ENCODE results near the gene ERCC2.

ERCC2 gene

DNA sequence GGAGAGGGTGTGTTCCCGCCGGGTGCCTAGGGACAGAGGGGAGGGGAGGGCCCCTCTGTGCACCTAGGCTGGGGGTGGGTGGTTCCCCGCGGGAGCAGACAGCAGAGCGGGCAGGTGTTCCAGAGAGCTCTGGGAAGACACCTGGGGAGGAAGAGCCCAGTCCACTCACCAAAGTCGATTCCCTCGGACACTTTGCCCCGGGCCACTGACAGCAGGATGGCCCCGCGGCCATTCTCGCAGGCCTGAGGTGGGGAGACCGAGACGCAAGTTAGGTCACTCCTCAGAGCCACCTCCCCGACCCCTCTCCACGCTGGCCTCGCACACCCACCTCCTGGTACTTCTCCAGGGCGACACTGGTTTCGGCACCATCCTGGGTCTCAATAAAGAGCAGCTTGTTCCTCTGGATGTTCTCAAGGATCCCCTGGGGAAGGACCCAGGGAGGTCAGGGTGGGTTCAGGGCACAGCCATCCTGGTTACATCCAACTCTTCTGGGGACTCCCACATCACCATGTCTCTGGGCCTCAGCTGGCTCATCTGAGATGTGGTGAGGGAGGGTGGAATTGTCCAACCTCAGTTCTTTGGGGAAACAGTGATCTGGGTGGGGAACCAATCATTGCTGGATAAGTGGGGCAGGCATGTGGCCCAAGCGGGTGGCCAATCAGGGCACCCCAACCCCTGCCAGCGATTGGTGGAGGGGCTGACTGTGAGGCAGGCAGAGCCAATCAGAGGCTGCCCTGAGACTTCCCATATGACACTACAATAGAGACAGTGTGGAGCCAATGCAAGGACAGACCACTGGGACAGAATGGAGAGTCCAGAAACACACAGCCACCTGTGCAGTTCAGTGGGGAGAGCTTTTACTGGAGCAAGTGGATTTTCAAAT is 17.2 kb downstream of the ERCC2 start:
- H3K4me3 Mint-ChIP-seq, result no peak overlapping the region
- H3K27me3 Mint-ChIP-seq (ENCODE audit: low read depth), result no peaks in the 10 kb centered on the region
- peaks cover 3% of the 10 kb centered on the region for H3K4me1 Mint-ChIP-seq (ENCODE audit: low read depth)
- H3K27ac Mint-ChIP-seq, result no peak overlapping the region
- H3K9me3 Mint-ChIP-seq, result no peaks in the 10 kb centered on the region
- peaks cover 15% of the 10 kb centered on the region for H3K36me3 Mint-ChIP-seq (ENCODE audit: low read depth)

DNA sequence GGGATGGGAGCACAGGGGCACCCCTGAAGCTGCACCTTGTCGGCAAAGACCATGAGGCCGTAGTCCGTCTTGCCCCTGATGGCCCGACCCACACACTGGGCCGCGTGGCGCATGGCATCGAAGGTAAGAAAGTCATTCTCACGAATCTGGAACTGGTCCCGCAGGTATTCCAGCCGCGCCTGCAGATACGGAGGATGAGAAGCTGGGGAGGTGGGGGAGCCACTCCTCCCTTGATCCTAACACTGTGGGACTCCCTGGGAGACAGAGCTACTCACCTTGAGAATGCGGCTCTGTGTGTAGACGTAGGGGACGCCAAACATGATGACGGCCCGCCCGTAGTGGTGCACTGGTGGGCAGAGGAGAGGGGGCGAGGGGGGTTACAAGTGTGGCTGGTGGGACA is 17.9 kb downstream of the ERCC2 start:
- no peaks in the 10 kb centered on the region for H3K9me3 Mint-ChIP-seq
- no peak overlapping the region for H3K27ac Mint-ChIP-seq
- no peak overlapping the region for H3K4me3 Mint-ChIP-seq
- no peaks in the 10 kb centered on the region for H3K27me3 Mint-ChIP-seq (ENCODE audit: low read depth)
- H3K36me3 Mint-ChIP-seq (ENCODE audit: low read depth), result peaks cover 14% of the 10 kb centered on the region
- H3K4me1 Mint-ChIP-seq (ENCODE audit: low read depth), result peaks cover 3% of the 10 kb centered on the region

DNA sequence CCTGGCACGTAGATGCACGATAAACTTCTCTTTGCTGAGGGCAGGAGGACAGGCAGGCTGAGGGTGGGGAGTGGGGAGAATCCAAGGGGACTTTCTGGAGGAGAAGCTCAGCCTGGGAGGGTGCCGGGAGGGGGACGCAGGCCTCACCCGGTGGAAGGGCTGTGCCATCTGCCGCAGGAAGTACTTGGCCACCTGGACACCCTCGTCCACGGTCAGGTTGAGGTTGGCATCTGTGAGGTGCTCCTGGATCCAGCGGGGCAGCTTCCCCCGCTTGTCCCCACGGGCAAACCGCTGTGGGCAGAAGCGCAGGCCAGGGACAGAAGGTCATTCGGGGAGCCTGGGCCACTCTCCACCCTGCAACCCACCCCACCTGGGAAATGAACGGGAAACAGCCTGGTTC is 18.3 kb downstream of the ERCC2 start:
- no peak overlapping the region for H3K4me3 Mint-ChIP-seq
- H3K9me3 Mint-ChIP-seq, result no peaks in the 10 kb centered on the region
- H3K27me3 Mint-ChIP-seq (ENCODE audit: low read depth), result no peaks in the 10 kb centered on the region
- peaks cover 3% of the 10 kb centered on the region for H3K4me1 Mint-ChIP-seq (ENCODE audit: low read depth)
- H3K27ac Mint-ChIP-seq, result no peak overlapping the region
- peaks cover 12% of the 10 kb centered on the region for H3K36me3 Mint-ChIP-seq (ENCODE audit: low read depth)

DNA sequence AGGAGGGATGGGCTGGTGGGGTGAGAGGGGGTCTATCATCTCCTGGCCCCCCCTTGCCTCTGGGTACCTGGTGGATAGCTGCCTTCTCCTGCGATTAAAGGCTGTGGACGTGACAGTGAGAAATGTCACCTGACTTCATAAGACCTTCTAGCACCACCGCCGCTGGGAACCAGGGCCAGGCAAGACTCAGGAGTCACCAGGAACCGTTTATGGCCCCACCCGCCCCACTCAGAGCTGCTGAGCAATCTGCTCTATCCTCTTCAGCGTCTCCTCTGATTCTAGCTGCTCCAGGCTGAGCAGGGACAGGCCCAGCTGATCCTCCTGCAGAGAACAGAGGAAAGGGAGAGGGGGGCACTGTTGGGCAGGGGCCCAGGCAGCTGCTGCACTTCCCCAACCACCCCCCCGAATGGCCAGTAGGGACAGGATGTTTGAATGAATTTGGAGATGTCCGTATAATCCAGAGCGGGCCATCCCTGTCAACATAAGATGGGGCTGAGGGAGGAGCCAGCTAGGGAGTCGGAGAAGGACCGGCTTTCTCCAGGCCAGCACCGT is 18.9 kb downstream of the ERCC2 start:
- H3K4me3 Mint-ChIP-seq, result no peak overlapping the region
- peaks cover 9% of the 10 kb centered on the region for H3K36me3 Mint-ChIP-seq (ENCODE audit: low read depth)
- H3K27ac Mint-ChIP-seq, result no peak overlapping the region
- no peaks in the 10 kb centered on the region for H3K9me3 Mint-ChIP-seq
- no peaks in the 10 kb centered on the region for H3K27me3 Mint-ChIP-seq (ENCODE audit: low read depth)
- peaks cover 3% of the 10 kb centered on the region for H3K4me1 Mint-ChIP-seq (ENCODE audit: low read depth)

DNA sequence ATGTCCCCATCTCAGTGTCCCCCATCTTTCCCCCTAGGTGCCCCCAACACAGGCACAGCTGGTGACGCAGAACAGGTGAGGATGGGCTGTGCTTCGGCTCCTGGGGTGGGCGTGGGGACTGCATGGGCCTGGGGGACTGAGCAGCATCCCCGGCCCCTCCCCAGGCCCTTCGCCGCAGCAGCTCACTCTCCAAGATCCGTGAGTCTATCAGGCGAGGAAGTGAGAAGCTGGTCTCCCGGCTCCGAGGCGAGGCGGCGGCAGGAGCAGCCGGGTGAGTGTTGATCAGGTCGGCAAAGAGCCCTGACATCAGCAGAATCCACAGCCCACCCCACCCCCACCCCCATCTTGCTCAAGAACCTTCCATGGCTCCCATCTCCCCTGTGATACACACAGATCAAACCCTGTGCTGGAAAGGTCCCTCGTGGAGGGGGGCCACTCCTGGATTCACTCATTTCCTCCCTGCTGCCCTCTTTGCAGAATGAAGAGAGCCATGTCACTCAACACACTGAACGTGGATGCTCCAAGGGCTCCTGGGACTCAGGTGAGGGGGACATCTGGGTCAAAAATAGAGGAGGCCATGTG is 19.8 kb downstream of the ERCC2 start:
- Mint-ChIP-seq H3K27me3 (ENCODE audit: low read depth) (no peaks in the 10 kb centered on the region), H3K4me1 (ENCODE audit: low read depth) (peaks cover 3% of the 10 kb centered on the region), H3K27ac (no peak overlapping the region), H3K36me3 (ENCODE audit: low read depth) (peaks cover 8% of the 10 kb centered on the region), H3K4me3 (no peak overlapping the region), H3K9me3 (no peaks in the 10 kb centered on the region)

DNA sequence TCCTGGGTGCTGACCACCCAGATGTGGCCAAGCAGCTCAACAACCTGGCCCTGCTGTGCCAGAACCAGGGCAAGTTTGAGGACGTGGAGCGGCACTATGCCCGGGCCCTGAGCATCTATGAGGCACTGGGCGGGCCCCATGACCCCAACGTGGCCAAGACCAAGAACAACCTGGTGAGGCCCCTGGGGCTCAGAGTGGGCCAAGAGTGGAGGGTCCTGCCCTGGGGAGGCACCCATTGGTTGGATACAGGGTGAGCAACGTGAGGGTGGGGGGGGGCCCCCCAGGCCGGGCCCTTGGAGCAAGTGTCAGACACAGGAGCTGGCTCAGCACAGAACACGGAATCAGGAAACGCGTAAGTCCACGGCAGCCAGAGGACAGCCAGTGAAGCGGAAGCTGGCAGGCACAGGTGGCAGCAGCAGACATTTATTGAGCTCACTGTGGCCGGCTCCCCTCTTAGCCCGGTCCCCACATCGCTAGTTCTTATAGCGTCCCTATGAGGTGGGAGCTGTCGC is 20.9 kb downstream of the ERCC2 start:
- Mint-ChIP-seq H3K27ac (no peak overlapping the region), H3K4me1 (ENCODE audit: low read depth) (peaks cover 3% of the 10 kb centered on the region), H3K27me3 (ENCODE audit: low read depth) (no peaks in the 10 kb centered on the region), H3K4me3 (no peak overlapping the region), H3K9me3 (no peaks in the 10 kb centered on the region), H3K36me3 (ENCODE audit: low read depth) (peaks cover 4% of the 10 kb centered on the region)

DNA sequence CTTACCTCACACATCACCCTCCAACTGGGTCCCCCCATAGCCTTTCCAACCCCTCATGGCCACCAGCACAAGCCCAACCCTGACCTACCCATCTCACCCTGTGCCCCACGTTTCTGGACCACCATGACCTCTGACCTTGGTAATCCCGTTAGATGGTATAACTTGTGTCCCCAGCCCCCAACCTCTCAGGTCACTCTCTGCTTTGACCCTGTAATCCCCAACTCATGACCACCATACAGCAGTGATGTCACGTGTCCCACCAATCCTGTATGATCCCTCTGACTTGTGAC is 21.3 kb downstream of the ERCC2 start:
- Mint-ChIP-seq H3K9me3 (no peaks in the 10 kb centered on the region), H3K27me3 (ENCODE audit: low read depth) (no peaks in the 10 kb centered on the region), H3K4me3 (no peak overlapping the region), H3K27ac (no peak overlapping the region), H3K4me1 (ENCODE audit: low read depth) (peaks cover 3% of the 10 kb centered on the region), H3K36me3 (ENCODE audit: low read depth) (peaks cover 4% of the 10 kb centered on the region)

DNA sequence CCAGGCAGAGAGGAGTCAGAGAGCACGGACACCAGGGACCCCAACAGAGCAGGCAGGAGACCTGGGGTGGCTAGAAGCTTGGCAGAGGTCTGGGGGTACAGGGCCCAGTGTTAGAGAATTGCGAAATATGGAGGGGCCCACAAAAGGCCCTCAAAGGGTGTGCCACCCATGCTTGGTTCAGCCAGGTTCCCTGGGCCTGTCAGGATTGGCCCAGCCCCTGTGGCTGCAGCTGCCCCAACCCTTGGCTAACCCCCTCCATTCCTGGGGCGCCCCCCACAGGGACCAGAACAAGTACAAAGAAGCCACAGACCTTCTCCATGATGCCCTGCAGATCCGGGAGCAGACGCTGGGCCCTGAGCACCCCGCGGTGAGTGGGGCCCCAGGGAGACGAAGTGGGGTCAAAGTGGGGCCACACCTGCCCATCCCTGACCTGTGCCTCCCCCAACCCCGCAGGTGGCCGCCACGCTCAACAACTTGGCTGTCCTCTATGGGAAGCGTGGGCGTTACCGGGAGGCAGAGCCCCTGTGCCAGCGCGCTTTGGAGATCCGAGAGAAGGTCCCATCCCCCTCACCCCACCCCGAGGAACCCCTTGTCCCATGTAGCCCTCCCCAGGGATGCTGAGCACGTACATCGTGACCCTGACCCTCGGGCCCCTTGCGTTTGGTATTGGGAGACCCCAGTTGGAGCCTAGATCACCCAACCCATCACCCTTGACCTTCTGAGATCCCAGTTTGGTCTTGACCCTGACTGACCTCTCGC is 21.8 kb downstream of the ERCC2 start:
- H3K27me3 Mint-ChIP-seq (ENCODE audit: low read depth), result no peaks in the 10 kb centered on the region
- peaks cover 3% of the 10 kb centered on the region for H3K4me1 Mint-ChIP-seq (ENCODE audit: low read depth)
- H3K36me3 Mint-ChIP-seq (ENCODE audit: low read depth), result peaks cover 3% of the 10 kb centered on the region
- H3K27ac Mint-ChIP-seq, result no peak overlapping the region
- no peak overlapping the region for H3K4me3 Mint-ChIP-seq
- H3K9me3 Mint-ChIP-seq, result no peaks in the 10 kb centered on the region

DNA sequence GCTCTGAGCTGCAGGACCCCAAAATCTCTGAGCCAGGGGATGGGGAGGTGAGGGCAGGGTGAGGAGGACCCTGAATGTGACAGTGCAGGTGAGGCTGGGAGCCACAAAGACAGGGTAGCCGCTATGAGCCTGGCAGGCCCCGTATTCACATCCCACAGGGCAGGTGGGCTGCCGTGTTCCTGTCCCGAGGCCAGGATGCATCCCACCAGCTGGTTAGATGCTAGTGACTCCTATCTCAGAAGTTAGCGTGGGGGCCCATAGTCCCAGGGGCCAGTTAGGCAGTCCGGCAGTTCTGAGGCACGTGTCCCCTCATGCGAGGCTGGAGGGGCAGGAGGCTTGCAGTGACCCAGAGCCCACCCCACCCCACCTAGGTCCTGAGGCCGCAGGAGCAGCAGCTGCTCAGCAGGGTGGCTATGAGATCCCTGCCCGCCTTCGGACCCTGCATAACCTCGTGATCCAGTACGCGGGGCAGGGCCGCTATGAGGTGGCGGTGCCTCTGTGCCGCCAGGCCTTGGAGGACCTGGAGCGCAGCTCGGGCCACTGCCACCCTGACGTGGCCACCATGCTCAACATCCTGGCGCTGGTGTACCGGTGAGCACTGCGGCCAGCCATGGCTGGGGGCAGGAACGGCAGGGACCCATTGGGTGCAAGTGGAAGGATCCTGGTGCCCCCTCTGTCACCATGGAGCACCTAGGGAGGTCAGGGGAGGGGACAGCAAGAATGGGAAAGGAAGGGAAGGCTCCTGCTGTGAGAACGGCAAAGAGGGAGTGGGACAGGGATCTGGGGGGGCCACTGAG is 22.6 kb downstream of the ERCC2 start:
- H3K9me3 Mint-ChIP-seq, result no peaks in the 10 kb centered on the region
- peaks cover 3% of the 10 kb centered on the region for H3K4me1 Mint-ChIP-seq (ENCODE audit: low read depth)
- H3K36me3 Mint-ChIP-seq (ENCODE audit: low read depth), result no peaks in the 10 kb centered on the region
- no peak overlapping the region for H3K4me3 Mint-ChIP-seq
- no peaks in the 10 kb centered on the region for H3K27me3 Mint-ChIP-seq (ENCODE audit: low read depth)
- H3K27ac Mint-ChIP-seq, result no peak overlapping the region

DNA sequence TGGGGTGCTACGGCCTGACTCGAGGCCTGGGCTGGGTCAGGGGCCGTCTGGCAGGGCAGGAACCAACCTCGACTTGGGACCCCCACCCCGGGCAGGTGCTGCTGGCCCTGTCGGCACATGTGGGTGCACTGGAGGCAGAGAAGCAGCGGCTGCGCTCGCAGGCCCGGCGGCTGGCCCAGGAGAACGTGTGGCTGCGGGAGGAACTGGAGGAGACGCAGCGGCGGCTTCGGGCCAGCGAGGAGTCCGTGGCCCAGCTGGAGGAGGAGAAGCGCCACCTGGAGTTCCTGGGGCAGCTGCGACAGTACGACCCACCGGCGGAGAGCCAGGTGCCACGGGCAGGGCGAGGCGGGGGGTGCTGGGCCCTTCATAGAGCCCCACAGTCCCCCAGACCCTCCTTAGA is 23.9 kb downstream of the ERCC2 start:
- Mint-ChIP-seq H3K27me3 (ENCODE audit: low read depth) (no peaks in the 10 kb centered on the region), H3K27ac (no peak overlapping the region), H3K9me3 (no peaks in the 10 kb centered on the region), H3K4me1 (ENCODE audit: low read depth) (peaks cover 3% of the 10 kb centered on the region), H3K36me3 (ENCODE audit: low read depth) (no peaks in the 10 kb centered on the region), H3K4me3 (no peak overlapping the region)

DNA sequence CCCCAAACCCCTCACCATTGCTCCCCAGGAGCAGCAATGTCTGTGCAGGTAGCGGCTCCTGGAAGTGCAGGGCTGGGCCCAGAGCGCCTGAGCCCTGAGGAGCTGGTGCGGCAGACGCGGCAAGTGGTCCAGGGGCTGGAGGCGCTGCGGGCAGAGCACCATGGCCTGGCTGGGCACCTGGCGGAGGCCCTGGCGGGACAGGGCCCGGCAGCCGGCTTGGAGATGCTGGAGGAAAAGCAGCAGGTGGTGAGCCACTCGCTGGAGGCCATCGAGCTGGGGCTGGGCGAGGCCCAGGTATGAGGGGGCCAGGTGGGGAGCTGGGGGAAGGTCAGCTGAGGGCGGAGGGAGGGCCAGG is 24.9 kb downstream of the ERCC2 start:
- no peaks in the 10 kb centered on the region for H3K27me3 Mint-ChIP-seq (ENCODE audit: low read depth)
- H3K36me3 Mint-ChIP-seq (ENCODE audit: low read depth), result no peaks in the 10 kb centered on the region
- no peaks in the 10 kb centered on the region for H3K9me3 Mint-ChIP-seq
- no peak overlapping the region for H3K27ac Mint-ChIP-seq
- H3K4me1 Mint-ChIP-seq (ENCODE audit: low read depth), result no peaks in the 10 kb centered on the region
- H3K4me3 Mint-ChIP-seq, result no peak overlapping the region

DNA sequence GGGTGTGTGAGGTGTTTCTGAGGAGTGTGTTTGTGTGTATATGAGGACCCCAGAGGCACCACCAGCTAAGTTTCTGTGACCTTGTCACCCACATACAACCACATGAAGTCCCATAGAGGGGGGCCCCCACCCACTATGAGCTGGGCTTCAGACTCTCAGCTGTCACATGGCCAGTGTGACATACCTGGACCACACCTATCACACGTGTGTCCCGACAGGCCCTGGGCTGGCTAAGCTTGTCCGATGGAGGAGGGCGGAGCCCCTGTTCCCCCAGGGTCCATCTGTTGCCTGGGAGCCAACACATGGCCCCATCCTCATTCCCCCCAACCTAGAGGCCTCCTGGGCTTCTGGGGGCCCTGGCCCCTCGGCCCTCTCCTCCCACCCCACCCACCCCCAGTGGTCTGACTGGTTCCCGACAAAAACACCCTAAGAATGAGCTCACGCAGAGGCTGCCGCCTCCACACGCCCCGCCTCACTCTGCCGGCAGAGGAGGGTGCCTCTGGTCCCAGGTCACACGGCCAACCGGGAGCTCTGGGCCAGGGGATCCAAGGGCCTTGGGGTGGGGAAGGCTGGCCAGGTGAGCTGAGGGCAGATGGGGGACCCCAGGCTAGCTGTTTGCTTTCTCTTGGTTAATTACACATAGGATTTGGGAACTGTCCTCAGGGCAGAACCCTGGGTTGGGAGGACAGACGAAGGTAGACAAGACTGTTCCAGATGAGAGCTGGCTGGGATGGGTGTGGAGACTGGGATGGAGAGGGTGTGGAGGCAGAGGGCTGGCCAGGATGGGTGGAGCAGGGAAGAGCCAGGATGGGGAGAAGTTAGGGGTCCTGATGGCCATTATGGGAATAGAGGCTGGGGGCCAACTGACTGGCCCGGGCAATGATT is 25.5 kb downstream of the ERCC2 start:
- Mint-ChIP-seq H3K4me3 (no peak overlapping the region), H3K36me3 (ENCODE audit: low read depth) (no peaks in the 10 kb centered on the region), H3K4me1 (ENCODE audit: low read depth) (peaks cover 3% of the 10 kb centered on the region), H3K9me3 (no peaks in the 10 kb centered on the region), H3K27ac (no peak overlapping the region), H3K27me3 (ENCODE audit: low read depth) (peaks cover 5% of the 10 kb centered on the region)

DNA sequence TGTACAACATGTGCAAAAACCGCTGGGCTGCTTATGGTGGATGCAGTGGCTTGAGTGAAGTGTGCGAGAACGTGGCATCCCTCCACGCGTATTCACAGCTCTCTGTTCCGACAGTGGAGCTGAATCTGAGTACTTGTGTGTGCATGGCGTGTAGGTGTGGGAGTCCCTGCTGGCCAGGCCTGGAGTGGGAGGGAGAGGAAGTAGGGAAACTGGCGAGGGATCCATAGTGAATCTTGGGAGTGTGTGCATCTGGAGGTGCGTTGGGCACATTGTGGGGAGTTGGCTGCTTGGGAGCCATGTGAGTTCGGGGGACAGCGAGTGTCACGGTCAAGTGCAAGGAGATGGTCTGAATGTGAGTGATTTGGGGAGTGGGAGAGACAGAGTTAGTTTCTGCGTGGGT is 27.5 kb downstream of the ERCC2 start:
- no peaks in the 10 kb centered on the region for H3K9me3 Mint-ChIP-seq
- peaks cover 5% of the 10 kb centered on the region for H3K4me1 Mint-ChIP-seq (ENCODE audit: low read depth)
- no peaks in the 10 kb centered on the region for H3K36me3 Mint-ChIP-seq (ENCODE audit: low read depth)
- H3K27me3 Mint-ChIP-seq (ENCODE audit: low read depth), result peaks cover 5% of the 10 kb centered on the region
- H3K27ac Mint-ChIP-seq, result no peak overlapping the region
- H3K4me3 Mint-ChIP-seq, result no peak overlapping the region
